ENCODE data around the gene FLYWCH1. TPM values are rescaled to one million over a fixed set of nuclear protein-coding genes. Genes with fewer than 3 reads are reported as not detected.

Gene FLYWCH1
- total RNA-seq, 1 experiment from 2014 or later, result 23.3 TPM

- CTCF ChIA-PET, result no interaction called here
- TF ChIP-seq CTCF (IDR thresholded peaks at IDR 0.05; ENCODE audit: insufficient read depth in 1 of 2, low read depth in 1 of 2, low read length in 1 of 2, severe bottlenecking in 1 of 2, unreplicated experiment in 1 of 2), result no peak
- H3K9me3 ChIP-seq, result no peaks in the 10 kb centered on the region
- DNase-seq, result no peak
- no peak overlapping the region for H3K4me3 Mint-ChIP-seq (ENCODE audit: unreplicated experiment)
- no peaks in the 10 kb centered on the region for H3K4me1 Mint-ChIP-seq (ENCODE audit: low read depth, unreplicated experiment)
- no peak overlapping the region for H3K27ac Mint-ChIP-seq (ENCODE audit: unreplicated experiment)
- H3K36me3 Mint-ChIP-seq (ENCODE audit: insufficient read depth, unreplicated experiment), result peaks cover 42% of the 10 kb centered on the region
- no peaks in the 10 kb centered on the region for H3K27me3 ChIP-seq (replicated peaks; ENCODE audit: control insufficient read depth, insufficient read depth, low read length)
- POLR2A ChIA-PET, result no interaction called here
- H3K36me3 ChIP-seq (ENCODE audit: control insufficient read depth, insufficient read depth, low read length), result no peaks in the 10 kb centered on the region; the same call in 1 of the 2 replicates
- BruUV-seq (replicated peaks), result no TSS peak
- no peaks in the 10 kb centered on the region for H3K9me3 Mint-ChIP-seq (ENCODE audit: unreplicated experiment)
- peaks cover 8% of the 10 kb centered on the region for H3K4me1 ChIP-seq
- H3K4me3 ChIP-seq (ENCODE audit: low read depth, low read length), result no peak overlapping the region
- no peaks in the 10 kb centered on the region for H3K27me3 Mint-ChIP-seq (ENCODE audit: insufficient read depth, unreplicated experiment)
- intact Hi-C loops (cut with micrococcal nuclease; ENCODE audit: unreplicated experiment), result no loop called here
These were observed 64.5 kb downstream of the FLYWCH1 start for GRCh38 chr16:2976201-2976600.

GRCh38 chr16:2976673-2977072 is 64.9 kb downstream of the FLYWCH1 start:
- ChIA-PET CTCF (no interaction called here), POLR2A (no interaction called here)
- no peaks in the 10 kb centered on the region for H3K4me1 Mint-ChIP-seq (ENCODE audit: low read depth, unreplicated experiment)
- no peak overlapping the region for H3K27ac Mint-ChIP-seq (ENCODE audit: unreplicated experiment)
- DNase-seq, result no peak
- no peaks in the 10 kb centered on the region; the same call in 1 of the 2 replicates for H3K36me3 ChIP-seq (ENCODE audit: control insufficient read depth, insufficient read depth, low read length)
- H3K27me3 ChIP-seq (replicated peaks; ENCODE audit: control insufficient read depth, insufficient read depth, low read length), result no peaks in the 10 kb centered on the region
- H3K4me3 ChIP-seq (ENCODE audit: low read depth, low read length), result no peak overlapping the region
- no peaks in the 10 kb centered on the region for H3K9me3 Mint-ChIP-seq (ENCODE audit: unreplicated experiment)
- H3K4me1 ChIP-seq, result peaks cover 11% of the 10 kb centered on the region
- intact Hi-C loops (cut with micrococcal nuclease; ENCODE audit: unreplicated experiment), result no loop called here
- no TSS peak for BruUV-seq (replicated peaks)
- no peak overlapping the region for H3K4me3 Mint-ChIP-seq (ENCODE audit: unreplicated experiment)
- no peak for TF ChIP-seq CTCF (IDR thresholded peaks at IDR 0.05; ENCODE audit: insufficient read depth in 1 of 2, low read depth in 1 of 2, low read length in 1 of 2, severe bottlenecking in 1 of 2, unreplicated experiment in 1 of 2)
- peaks cover 39% of the 10 kb centered on the region for H3K36me3 Mint-ChIP-seq (ENCODE audit: insufficient read depth, unreplicated experiment)
- no peaks in the 10 kb centered on the region for H3K9me3 ChIP-seq
- no peaks in the 10 kb centered on the region for H3K27me3 Mint-ChIP-seq (ENCODE audit: insufficient read depth, unreplicated experiment)

GRCh38 chr16:2977440-2977839 is 65.7 kb downstream of the FLYWCH1 start:
- no TSS peak for BruUV-seq (replicated peaks)
- no peak overlapping the region for H3K4me3 ChIP-seq (ENCODE audit: low read depth, low read length)
- H3K27me3 ChIP-seq (replicated peaks; ENCODE audit: control insufficient read depth, insufficient read depth, low read length), result no peaks in the 10 kb centered on the region
- H3K27me3 Mint-ChIP-seq (ENCODE audit: insufficient read depth, unreplicated experiment), result no peaks in the 10 kb centered on the region
- H3K36me3 ChIP-seq (ENCODE audit: control insufficient read depth, insufficient read depth, low read length), result no peaks in the 10 kb centered on the region; the same call in 1 of the 2 replicates
- H3K4me1 ChIP-seq, result peaks cover 11% of the 10 kb centered on the region
- no peak for TF ChIP-seq CTCF (IDR thresholded peaks at IDR 0.05; ENCODE audit: insufficient read depth in 1 of 2, low read depth in 1 of 2, low read length in 1 of 2, severe bottlenecking in 1 of 2, unreplicated experiment in 1 of 2)
- ChIA-PET CTCF (interaction anchor here (0.7 kb wide), 1 partner anchor 20 kb away, joined by 3 read pairs; no protein-coding TSS in a partner anchor), POLR2A (no interaction called here)
- no peaks in the 10 kb centered on the region for H3K9me3 Mint-ChIP-seq (ENCODE audit: unreplicated experiment)
- no peak overlapping the region for H3K27ac Mint-ChIP-seq (ENCODE audit: unreplicated experiment)
- H3K4me3 Mint-ChIP-seq (ENCODE audit: unreplicated experiment), result no peak overlapping the region
- no peak for DNase-seq
- no peaks in the 10 kb centered on the region for H3K9me3 ChIP-seq
- H3K4me1 Mint-ChIP-seq (ENCODE audit: low read depth, unreplicated experiment), result no peaks in the 10 kb centered on the region
- peaks cover 32% of the 10 kb centered on the region for H3K36me3 Mint-ChIP-seq (ENCODE audit: insufficient read depth, unreplicated experiment)
- intact Hi-C loops (cut with micrococcal nuclease; ENCODE audit: unreplicated experiment), result no loop called here

Data from Caco-2 (cell line).